Sigmoid colon (tissue), 4 donors: ENCODE data around the gene ACYP1.

ENCODE experiments used
- CTCF ChIP-seq, 4 experiments: fragments of 450-650 bp in 3 of 4; fragments of 200-600 bp in 1 of 4; IDR thresholded peaks; one replicate each; pipeline ENCODE4 v1.5.1; 2016 to 2019; ENCODE audit warnings: antibody characterized with exemption in 4 of 4, mild to moderate bottlenecking in 3 of 4, moderate library complexity in 2 of 4
- EP300 ChIP-seq, 4 donors: sonication (generic); formaldehyde crosslinking; IDR thresholded peaks; one replicate each; pipeline ENCODE4 v1.6.1; 2017; ENCODE audit warnings: antibody characterized with exemption in 4 of 4
- POLR2A ChIP-seq, 2 donors: fragments of 450-650 bp; IDR thresholded peaks; one replicate each; pipeline ENCODE4 v1.6.1; 2016; ENCODE audit warnings: antibody characterized with exemption in 2 of 2, mild to moderate bottlenecking in 2 of 2, moderate library complexity in 2 of 2

GRCh38 chr14:75088566-75089373 is 24.9 kb upstream of the ACYP1 start:
- peak; percentile 36 to 76 (median 72) for TF ChIP-seq CTCF (IDR thresholded peaks at IDR 0.05)
- no peak for TF ChIP-seq POLR2A (IDR thresholded peaks at IDR 0.05)
- no peak for TF ChIP-seq EP300 (IDR thresholded peaks at IDR 0.05)
